Neural progenitor cell (in vitro differentiated cells): ENCODE results near the gene GRM8. TPM values are rescaled to one million over a fixed set of nuclear protein-coding genes. Genes with fewer than 3 reads are reported as not detected.

ENCODE experiments used
- DNase-seq: peaks from one replicate; pipeline ENCODE4 v3.0.0-alpha.2; 2016; ENCODE audit warnings: low spot score
- H2AFZ ChIP-seq: fragments of 200-600 bp; sonication (generic); replicated peaks from 2 replicates; pipeline ENCODE4 v1.6.1; 2016; ENCODE audit warnings: antibody characterized with exemption
- H3F3A ChIP-seq: fragments of 200-600 bp; sonication (generic); 2 replicates; pipeline ENCODE4 v1.6.1; 2016; ENCODE audit warnings: antibody characterized with exemption, low read depth
- H3K27ac ChIP-seq: fragments of 200-600 bp; sonication (generic); 2 replicates; pipeline ENCODE4 v1.5.1; 2016; ENCODE audit warnings: mild to moderate bottlenecking
- H3K27me3 ChIP-seq: fragments of 200-600 bp; sonication (generic); 2 replicates; pipeline ENCODE4 v1.6.1; 2016; ENCODE audit warnings: mild to moderate bottlenecking, moderate library complexity
- H3K36me3 ChIP-seq: fragments of 200-600 bp; sonication (generic); 2 replicates; pipeline ENCODE4 v1.5.1; 2016
- H3K4me1 ChIP-seq: fragments of 200-600 bp; sonication (generic); 2 replicates; pipeline ENCODE4 v1.6.1; 2016; ENCODE audit warnings: mixed run types
- H3K4me2 ChIP-seq: fragments of 200-600 bp; sonication (generic); 2 replicates; pipeline ENCODE4 v1.6.1; 2016
- H3K4me3 ChIP-seq: fragments of 200-600 bp; sonication (generic); 2 replicates; pipeline ENCODE4 v1.5.1; 2016
- H3K79me2 ChIP-seq: fragments of 200-600 bp; sonication (generic); 2 replicates; pipeline ENCODE4 v1.6.1; 2016; ENCODE audit warnings: low read depth
- H3K9ac ChIP-seq: fragments of 200-600 bp; sonication (generic); 2 replicates; pipeline ENCODE4 v1.6.1; 2016
- H3K9me3 ChIP-seq: fragments of 200-600 bp; sonication (generic); 2 replicates; pipeline ENCODE4 v1.5.1; 2016; ENCODE audit warnings: low read depth
- H4K20me1 ChIP-seq: fragments of 200-600 bp; sonication (generic); 2 replicates; pipeline ENCODE4 v1.6.1; 2016; ENCODE audit warnings: low read depth
- H3K27ac Mint-ChIP-seq: 3 replicates; pipeline ENCODE4 v1.8.0; 2021; ENCODE audit warnings: mixed read lengths
- H3K27me3 Mint-ChIP-seq: 2 replicates; pipeline ENCODE4 v1.8.0; 2022; ENCODE audit warnings: low read depth, mild to moderate bottlenecking, inconsistent platforms, moderate library complexity, mixed read lengths; ENCODE audit not compliant: insufficient read depth
- H3K36me3 Mint-ChIP-seq: 3 replicates; pipeline ENCODE4 v1.8.0; 2021; ENCODE audit warnings: mixed read lengths
- H3K4me1 Mint-ChIP-seq: 3 replicates; pipeline ENCODE4 v1.8.0; 2021; ENCODE audit warnings: mixed read lengths
- H3K4me3 Mint-ChIP-seq: 3 replicates; pipeline ENCODE4 v1.8.0; 2021; ENCODE audit warnings: mild to moderate bottlenecking, moderate library complexity, mixed read lengths
- H3K9me3 Mint-ChIP-seq: 3 replicates; pipeline ENCODE4 v1.8.0; 2020; ENCODE audit warnings: mixed read lengths
- EZH2 ChIP-seq: fragments of 200-600 bp; sonication (generic); IDR thresholded peaks from 2 replicates; pipeline ENCODE4 v1.6.1; 2017; ENCODE audit warnings: antibody characterized with exemption, mild to moderate bottlenecking, moderate library complexity
- EZH2phosphoT487 ChIP-seq: fragments of 200-600 bp; sonication (generic); IDR thresholded peaks from 2 replicates; pipeline ENCODE4 v1.6.1; 2017; ENCODE audit warnings: antibody characterized with exemption
- total RNA-seq: library from RNA; depleted of rRNA; stranded (reverse); fragments of >200 nt; gene quantifications from 2 replicates; pipeline ENCODE4 v1.2.3, GENCODE V29; 2015; ENCODE audit warnings: low replicate concordance
- TF ChIP-seq, protein P1 (sequence below): fragments of 200-600 bp; sonication (generic); IDR thresholded peaks from 2 replicates; pipeline ENCODE4 v1.5.1; 2017; ENCODE audit warnings: antibody characterized with exemption, mild to moderate bottlenecking

Gene GRM8
- total RNA-seq, 1 donor from 2014 or later, result 0.62 TPM

DNA sequence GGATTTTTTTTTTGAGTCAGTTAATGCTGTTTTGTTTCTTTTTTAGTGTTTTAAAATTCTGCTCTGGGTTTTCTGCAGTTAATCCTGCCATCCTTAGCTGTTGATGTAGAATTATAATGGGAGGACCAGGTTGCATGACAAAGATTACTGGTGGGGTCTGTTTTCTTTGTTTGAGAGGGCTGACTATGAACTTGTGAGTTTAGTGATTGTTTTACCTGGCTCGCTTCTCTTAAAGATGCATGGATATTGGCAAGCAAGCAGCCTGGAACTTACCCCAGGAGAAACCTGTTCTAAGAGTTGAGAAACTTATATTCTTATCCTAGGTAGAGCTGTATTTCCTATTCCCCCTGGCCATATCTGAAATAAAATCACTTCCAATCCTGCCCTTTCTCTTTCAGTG lies 727.8 kb downstream of the GRM8 start:
- no peaks in the 10 kb centered on the region for H3K9me3 Mint-ChIP-seq
- no peaks in the 10 kb centered on the region for H4K20me1 ChIP-seq
- no peak overlapping the region for H3K9ac ChIP-seq
- no peaks in the 10 kb centered on the region for H3K27me3 ChIP-seq
- no peak overlapping the region for H2AFZ ChIP-seq
- H3K27ac Mint-ChIP-seq, result no peak overlapping the region
- no peak overlapping the region for H3K27ac ChIP-seq
- no peaks in the 10 kb centered on the region for H3K36me3 ChIP-seq
- H3F3A ChIP-seq, result no peaks in the 10 kb centered on the region
- TF ChIP-seq, protein P1, sequence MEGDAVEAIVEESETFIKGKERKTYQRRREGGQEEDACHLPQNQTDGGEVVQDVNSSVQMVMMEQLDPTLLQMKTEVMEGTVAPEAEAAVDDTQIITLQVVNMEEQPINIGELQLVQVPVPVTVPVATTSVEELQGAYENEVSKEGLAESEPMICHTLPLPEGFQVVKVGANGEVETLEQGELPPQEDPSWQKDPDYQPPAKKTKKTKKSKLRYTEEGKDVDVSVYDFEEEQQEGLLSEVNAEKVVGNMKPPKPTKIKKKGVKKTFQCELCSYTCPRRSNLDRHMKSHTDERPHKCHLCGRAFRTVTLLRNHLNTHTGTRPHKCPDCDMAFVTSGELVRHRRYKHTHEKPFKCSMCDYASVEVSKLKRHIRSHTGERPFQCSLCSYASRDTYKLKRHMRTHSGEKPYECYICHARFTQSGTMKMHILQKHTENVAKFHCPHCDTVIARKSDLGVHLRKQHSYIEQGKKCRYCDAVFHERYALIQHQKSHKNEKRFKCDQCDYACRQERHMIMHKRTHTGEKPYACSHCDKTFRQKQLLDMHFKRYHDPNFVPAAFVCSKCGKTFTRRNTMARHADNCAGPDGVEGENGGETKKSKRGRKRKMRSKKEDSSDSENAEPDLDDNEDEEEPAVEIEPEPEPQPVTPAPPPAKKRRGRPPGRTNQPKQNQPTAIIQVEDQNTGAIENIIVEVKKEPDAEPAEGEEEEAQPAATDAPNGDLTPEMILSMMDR, result no peak
- TF ChIP-seq EZH2 (no peak), EZH2phosphoT487 (no peak)
- DNase-seq, result no peak
- no peaks in the 10 kb centered on the region for H3K36me3 Mint-ChIP-seq
- H3K4me1 Mint-ChIP-seq, result no peaks in the 10 kb centered on the region
- H3K4me1 ChIP-seq, result no peaks in the 10 kb centered on the region
- H3K4me2 ChIP-seq, result no peak overlapping the region
- H3K4me3 ChIP-seq, result no peak overlapping the region
- peaks cover 2% of the 10 kb centered on the region for H3K27me3 Mint-ChIP-seq
- no peak overlapping the region for H3K4me3 Mint-ChIP-seq
- no peaks in the 10 kb centered on the region for H3K79me2 ChIP-seq
- H3K9me3 ChIP-seq, result no peaks in the 10 kb centered on the region

DNA sequence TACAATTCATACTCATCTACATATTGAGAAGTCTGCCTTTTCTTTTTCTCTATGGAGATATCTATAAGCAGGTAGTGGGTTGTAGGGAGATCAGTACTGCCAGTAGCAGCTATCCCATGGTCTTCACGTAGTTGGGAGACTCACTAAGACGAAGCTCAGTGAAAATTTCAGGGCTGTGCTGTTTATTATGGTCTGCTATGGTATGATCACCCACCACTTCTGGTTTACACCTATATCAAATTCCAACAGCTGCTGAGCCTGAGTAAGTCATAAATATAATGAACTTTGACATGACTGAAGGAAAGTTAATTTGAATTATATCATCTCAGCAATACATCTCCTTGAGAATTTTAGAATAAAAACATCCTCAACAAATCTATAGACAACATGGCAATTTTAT lies 741.7 kb downstream of the GRM8 start:
- no peak for TF ChIP-seq EZH2
- no peak for TF ChIP-seq EZH2phosphoT487
- TF ChIP-seq, protein P1, result no peak

DNA sequence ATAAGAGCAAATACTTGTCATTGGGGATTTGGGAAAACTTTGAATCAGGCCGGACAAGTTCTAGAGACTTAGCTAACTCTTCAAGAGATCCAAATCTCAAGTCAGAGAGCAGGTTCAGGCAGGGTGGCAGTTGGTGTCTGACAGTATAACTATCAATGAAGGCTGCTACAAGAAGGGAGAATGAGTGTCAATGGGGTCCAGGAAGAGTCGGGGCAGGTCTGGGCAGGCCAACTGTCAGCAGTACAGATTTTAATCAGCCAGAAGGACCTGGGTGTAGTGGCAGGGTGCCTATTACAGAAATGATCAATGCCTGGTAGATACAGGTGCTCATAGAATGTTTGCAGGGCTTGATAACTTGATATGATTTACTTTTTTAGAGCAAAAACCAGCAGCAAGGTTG lies 751.1 kb downstream of the GRM8 start:
- Mint-ChIP-seq H3K27ac (no peak overlapping the region), H3K27me3 (no peaks in the 10 kb centered on the region), H3K9me3 (no peaks in the 10 kb centered on the region), H3K4me1 (peaks cover 8% of the 10 kb centered on the region), H3K4me3 (no peak overlapping the region), H3K36me3 (no peaks in the 10 kb centered on the region)
- no peak for DNase-seq
- no peaks in the 10 kb centered on the region for H3K79me2 ChIP-seq
- H3K4me1 ChIP-seq, result no peaks in the 10 kb centered on the region
- no peaks in the 10 kb centered on the region for H3K9me3 ChIP-seq
- H3K36me3 ChIP-seq, result no peaks in the 10 kb centered on the region
- no peak overlapping the region for H3K9ac ChIP-seq
- H3F3A ChIP-seq, result no peaks in the 10 kb centered on the region
- H3K27me3 ChIP-seq, result no peaks in the 10 kb centered on the region
- no peak overlapping the region for H3K4me2 ChIP-seq
- H3K27ac ChIP-seq, result no peak overlapping the region
- H3K4me3 ChIP-seq, result no peak overlapping the region
- TF ChIP-seq EZH2 (no peak), EZH2phosphoT487 (no peak)
- TF ChIP-seq, protein P1, result no peak
- H2AFZ ChIP-seq, result no peak overlapping the region
- H4K20me1 ChIP-seq, result no peaks in the 10 kb centered on the region

More for the DNA sequence above, 741.7 kb downstream of the GRM8 start:
- no peaks in the 10 kb centered on the region for H3K36me3 ChIP-seq
- H3K27ac Mint-ChIP-seq, result no peak overlapping the region
- no peaks in the 10 kb centered on the region for H3K4me1 ChIP-seq
- no peaks in the 10 kb centered on the region for H3F3A ChIP-seq
- H3K27me3 ChIP-seq, result no peaks in the 10 kb centered on the region
- no peak for DNase-seq
- no peaks in the 10 kb centered on the region for H3K4me1 Mint-ChIP-seq
- no peaks in the 10 kb centered on the region for H4K20me1 ChIP-seq
- no peak overlapping the region for H3K9ac ChIP-seq
- no peak overlapping the region for H3K4me2 ChIP-seq
- H3K36me3 Mint-ChIP-seq, result no peaks in the 10 kb centered on the region
- peaks cover 2% of the 10 kb centered on the region for H3K27me3 Mint-ChIP-seq
- no peak overlapping the region for H3K4me3 ChIP-seq
- no peaks in the 10 kb centered on the region for H3K9me3 Mint-ChIP-seq
- no peaks in the 10 kb centered on the region for H3K79me2 ChIP-seq
- no peak overlapping the region for H3K4me3 Mint-ChIP-seq
- no peak overlapping the region for H3K27ac ChIP-seq
- H3K9me3 ChIP-seq, result no peaks in the 10 kb centered on the region
- no peak overlapping the region for H2AFZ ChIP-seq

DNA sequence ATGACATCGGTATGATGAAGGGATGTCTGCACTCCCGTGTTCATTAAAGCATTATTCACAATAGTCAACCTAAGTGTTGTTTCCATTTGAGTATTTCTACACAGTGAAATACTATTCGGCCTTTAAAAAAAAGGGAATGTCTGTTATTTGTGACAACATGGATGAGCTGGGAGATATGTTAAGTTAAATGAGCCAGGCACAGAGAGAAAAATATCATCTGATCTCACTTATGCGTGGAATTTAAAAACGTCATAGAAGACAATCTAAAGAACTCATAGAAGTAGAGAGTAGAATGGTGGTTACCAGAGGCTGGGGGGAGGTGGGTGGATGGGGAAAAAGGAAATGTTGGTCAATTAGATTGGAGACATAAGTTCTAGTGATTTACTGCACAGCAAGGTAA lies 753.3 kb downstream of the GRM8 start:
- DNase-seq, result no peak
- Mint-ChIP-seq H3K9me3 (no peaks in the 10 kb centered on the region), H3K27ac (no peak overlapping the region), H3K4me1 (peaks cover 8% of the 10 kb centered on the region), H3K36me3 (no peaks in the 10 kb centered on the region), H3K4me3 (no peak overlapping the region), H3K27me3 (no peaks in the 10 kb centered on the region)
- Histone ChIP-seq H3K9me3 (no peaks in the 10 kb centered on the region), H4K20me1 (no peaks in the 10 kb centered on the region), H3K27me3 (no peaks in the 10 kb centered on the region), H3K4me3 (no peak overlapping the region), H3K27ac (no peak overlapping the region), H3K4me2 (no peak overlapping the region), H3K4me1 (no peaks in the 10 kb centered on the region), H3F3A (no peaks in the 10 kb centered on the region), H3K9ac (no peak overlapping the region), H3K36me3 (no peaks in the 10 kb centered on the region), H3K79me2 (no peaks in the 10 kb centered on the region), H2AFZ (no peak overlapping the region)
- TF ChIP-seq, protein P1, result no peak
- TF ChIP-seq EZH2, result no peak
- TF ChIP-seq EZH2phosphoT487, result no peak
